HL-60/S4 treated with retinoic acid at 250 ng/mL for 4 days and 3 days (cell line): Measurements from ENCODE around the gene POLL.

ENCODE experiments used
- in situ Hi-C: fragments of 300-500 bp; cut with MboI; formaldehyde crosslinking; loops from 2 replicates; pipeline ENCODE4 v1.7.0; 2022; ENCODE audit warnings: low sequenced_read_pairs

Gene POLL

GRCh38 chr10:101560298-101561067, 27.6 kb downstream of the POLL start:
- in situ Hi-C loops = no loop called here

- in situ Hi-C loops = no loop called here
Measured at GRCh38 chr10:101559596-101560297, 28.3 kb downstream of the POLL start.

- in situ Hi-C loops = no loop called here
Measured at GRCh38 chr10:101558671-101559595, 29.1 kb downstream of the POLL start.

- in situ Hi-C loops = no loop called here
Measured at GRCh38 chr10:101558204-101558603, 29.9 kb downstream of the POLL start.

GRCh38 chr10:101557541-101557940, 30.5 kb downstream of the POLL start:
- in situ Hi-C loops = no loop called here

- in situ Hi-C loops = no loop called here
Measured at GRCh38 chr10:101552442-101552841, 35.6 kb downstream of the POLL start.

GRCh38 chr10:101550965-101551364, 37.1 kb downstream of the POLL start:
- in situ Hi-C loops = no loop called here

GRCh38 chr10:101545898-101546297, 42.2 kb downstream of the POLL start:
- in situ Hi-C loops = no loop called here

- in situ Hi-C loops = no loop called here
Measured at GRCh38 chr10:101538446-101538845, 49.6 kb downstream of the POLL start.

- in situ Hi-C loops = no loop called here
Measured at GRCh38 chr10:101536800-101537199, 51.3 kb downstream of the POLL start.

GRCh38 chr10:101535949-101536348, 52.1 kb downstream of the POLL start:
- in situ Hi-C loops = no loop called here

GRCh38 chr10:101529725-101530553, 58.1 kb downstream of the POLL start:
- in situ Hi-C loops = no loop called here

GRCh38 chr10:101529207-101529606, 58.9 kb downstream of the POLL start:
- in situ Hi-C loops = no loop called here
